HG03457 (cell line): ENCODE results near the gene TSPAN32.
"Not testable (repeated sequence)": the region's sequence is repeated elsewhere in the genome, so short reads cannot be mapped to it uniquely, and the experiment has no call there.

Experiments used
- ATAC-seq: cut with Tn5 transposase; IDR thresholded peaks from one replicate; pipeline ENCODE4 v1.9.1; 2021; ENCODE audit warnings: moderate number of reproducible peaks; ENCODE audit not compliant: unreplicated experiment

Gene TSPAN32

GRCh38 chr11:2332569-2332968, 30.8 kb downstream of the TSPAN32 start:
- ATAC-seq = not testable (repeated sequence)

- not testable (repeated sequence) for ATAC-seq
Measured at GRCh38 chr11:2333486-2334205, 31.8 kb downstream of the TSPAN32 start.

DNA sequence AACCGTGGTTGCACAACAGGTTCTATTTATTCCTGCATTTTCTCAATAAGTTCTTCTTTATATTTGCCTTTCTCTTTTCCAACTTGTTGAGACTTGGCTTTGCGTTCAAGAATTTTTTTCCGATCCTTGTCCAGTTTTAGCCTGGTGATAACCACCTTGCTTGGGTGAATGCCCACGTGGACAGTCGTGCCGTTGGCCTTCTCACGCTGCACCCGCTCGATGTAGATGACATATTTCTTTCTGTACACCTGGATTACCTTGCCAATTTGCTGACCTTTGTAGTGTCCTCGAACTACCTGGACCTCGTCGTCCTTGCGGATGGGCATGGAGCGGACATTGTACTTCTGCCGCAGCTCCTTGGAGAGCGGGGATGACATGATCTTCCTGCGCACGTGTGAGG, 33.5 kb downstream of the TSPAN32 start:
- ATAC-seq = not testable (repeated sequence)

GRCh38 chr11:2338760-2339159, 36.9 kb downstream of the TSPAN32 start:
- not testable (repeated sequence) for ATAC-seq

GRCh38 chr11:2342557-2342956, 40.7 kb downstream of the TSPAN32 start:
- no peak for ATAC-seq

DNA sequence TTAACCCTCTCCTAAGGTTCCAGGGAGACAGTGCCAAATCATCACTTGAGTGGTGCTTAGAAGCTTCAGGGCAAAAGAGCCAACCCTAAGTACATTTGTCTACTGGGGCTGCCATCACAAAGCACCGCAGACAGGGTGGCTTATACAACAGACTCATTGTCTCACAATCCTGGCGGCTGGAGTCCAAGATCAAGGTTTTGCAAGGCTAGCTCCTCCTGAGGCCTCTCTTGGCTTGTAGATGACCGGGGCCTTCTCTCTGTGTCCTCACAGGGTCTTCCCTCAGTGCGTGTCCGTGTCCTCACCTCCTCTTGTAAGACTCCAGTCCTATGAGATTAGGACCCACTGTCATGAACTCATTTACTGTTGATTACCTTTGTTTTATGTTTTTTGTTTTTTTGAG, 41.2 kb downstream of the TSPAN32 start:
- ATAC-seq = no peak

- ATAC-seq = no peak
Measured at GRCh38 chr11:2343502-2343901, 41.7 kb downstream of the TSPAN32 start.

- no peak for ATAC-seq
Measured at GRCh38 chr11:2345050-2345449, 43.2 kb downstream of the TSPAN32 start.

- no peak for ATAC-seq
Measured at GRCh38 chr11:2346014-2346413, 44.2 kb downstream of the TSPAN32 start.

DNA sequence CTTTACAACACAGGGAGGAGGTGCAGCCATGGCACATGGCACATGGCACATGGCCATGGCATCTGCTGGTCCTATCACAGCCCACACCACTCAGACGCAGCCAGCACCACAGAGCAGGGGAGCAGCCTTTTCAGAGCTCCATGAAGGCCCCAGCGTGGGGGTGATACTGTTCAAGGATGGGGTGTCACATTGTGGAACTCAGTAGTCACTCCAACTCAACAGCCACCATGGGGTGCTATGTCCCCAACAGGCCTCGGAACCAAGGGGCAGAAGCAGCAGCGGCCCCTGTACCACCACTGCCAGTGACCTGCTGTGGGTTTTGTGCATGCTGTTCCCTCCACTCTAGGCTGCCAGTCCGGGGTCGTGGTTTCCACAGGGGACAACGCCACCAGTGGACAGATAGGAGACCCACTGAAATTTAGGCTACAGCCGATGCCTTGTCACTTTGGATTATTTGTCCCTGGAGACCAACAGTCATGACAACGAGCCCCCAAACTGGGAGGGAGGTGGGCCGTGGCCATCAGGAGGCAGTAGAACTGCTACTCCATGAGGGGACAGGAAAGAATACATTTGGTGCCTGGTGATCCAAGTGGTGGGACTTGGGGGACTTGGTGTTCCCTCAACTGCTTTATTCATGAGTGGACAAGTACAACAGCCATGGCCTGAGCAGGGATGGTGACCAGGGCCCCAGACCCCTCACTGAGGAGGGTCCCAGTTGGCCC, 44.9 kb downstream of the TSPAN32 start:
- ATAC-seq = no peak

- ATAC-seq = no peak
Measured at GRCh38 chr11:2347308-2347830, 45.6 kb downstream of the TSPAN32 start.

DNA sequence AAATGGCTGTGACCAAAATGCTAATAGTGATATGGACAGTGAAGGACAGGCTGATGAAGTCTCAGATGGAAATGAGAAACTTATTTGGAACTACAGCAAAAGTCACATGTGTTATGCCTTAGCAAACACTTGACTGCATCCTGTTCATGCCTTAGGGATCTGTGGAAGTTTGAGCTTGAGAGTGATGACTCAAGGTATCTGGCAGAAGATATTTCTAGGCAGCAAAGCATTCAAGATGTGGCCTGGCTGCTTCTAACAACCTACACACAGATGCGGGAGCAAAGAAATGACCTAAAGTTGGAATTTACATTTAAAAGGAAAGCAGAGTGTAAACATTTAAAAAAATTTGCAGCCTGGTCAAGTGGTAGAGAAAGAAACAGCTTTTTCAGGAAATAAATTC, 47.2 kb downstream of the TSPAN32 start:
- ATAC-seq = no peak

DNA sequence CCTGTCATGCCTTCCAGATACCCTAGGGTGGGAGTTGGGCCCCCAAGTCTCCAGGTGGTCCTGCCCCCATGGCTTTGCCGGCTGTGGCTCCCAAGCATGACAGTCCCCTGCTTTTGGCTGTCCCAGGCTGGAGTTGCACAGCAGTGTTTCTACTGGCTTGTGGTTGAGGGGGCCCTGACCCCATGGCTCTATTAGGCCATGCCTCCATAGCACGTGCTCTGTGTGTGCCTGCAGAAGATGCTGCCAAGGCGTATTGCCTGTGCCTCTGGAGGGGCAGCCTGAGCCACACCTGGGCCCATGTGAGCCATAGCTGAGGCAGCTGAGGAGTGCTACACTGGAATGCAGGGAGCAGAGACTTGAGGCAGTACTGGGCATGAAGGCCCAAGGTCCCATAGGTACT, 49.9 kb downstream of the TSPAN32 start:
- ATAC-seq = no peak

- no peak for ATAC-seq
Measured at GRCh38 chr11:2352420-2352819, 50.6 kb downstream of the TSPAN32 start.

- no peak for ATAC-seq
Measured at GRCh38 chr11:2355000-2355644, 53.3 kb downstream of the TSPAN32 start.

DNA sequence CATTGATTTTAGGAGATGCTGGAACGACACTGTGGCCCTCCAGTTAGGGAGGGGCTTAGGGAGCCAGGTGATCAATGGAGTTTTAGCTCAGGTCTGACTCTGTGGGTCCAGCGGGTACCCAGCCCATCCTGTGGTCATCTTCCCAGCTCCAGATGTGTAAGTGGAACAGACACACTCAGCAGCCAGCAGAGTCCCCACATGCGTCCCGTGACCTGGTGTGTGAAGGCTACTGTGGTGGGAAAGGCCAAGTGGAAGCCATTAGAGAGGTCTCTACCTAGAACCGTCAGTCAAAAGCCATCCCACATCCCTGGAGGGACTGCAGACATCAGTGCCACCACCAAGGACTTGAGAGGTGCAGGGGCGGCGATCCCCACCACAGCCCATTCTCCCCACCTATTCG, 55.4 kb downstream of the TSPAN32 start:
- ATAC-seq = no peak

DNA sequence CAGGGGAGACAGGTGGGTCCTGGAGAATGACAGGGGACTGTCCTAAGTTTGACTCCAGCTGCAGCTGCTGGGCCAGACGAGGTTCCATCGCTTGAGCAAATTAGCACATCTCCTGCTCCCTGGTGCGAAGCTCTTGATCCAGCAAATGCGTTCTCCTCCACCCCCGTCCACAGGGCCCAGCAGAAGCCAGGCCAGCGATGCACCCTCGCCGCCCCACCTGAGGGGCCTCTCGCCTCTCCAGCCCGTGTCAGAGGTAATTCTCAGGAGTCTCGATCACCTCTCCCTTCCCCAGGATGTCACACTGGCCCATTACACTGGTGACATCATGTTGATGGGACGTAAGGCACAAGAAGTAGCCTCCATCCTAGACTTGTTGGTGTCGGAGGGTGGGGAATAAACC, 55.8 kb downstream of the TSPAN32 start:
- ATAC-seq = not testable (repeated sequence)

DNA sequence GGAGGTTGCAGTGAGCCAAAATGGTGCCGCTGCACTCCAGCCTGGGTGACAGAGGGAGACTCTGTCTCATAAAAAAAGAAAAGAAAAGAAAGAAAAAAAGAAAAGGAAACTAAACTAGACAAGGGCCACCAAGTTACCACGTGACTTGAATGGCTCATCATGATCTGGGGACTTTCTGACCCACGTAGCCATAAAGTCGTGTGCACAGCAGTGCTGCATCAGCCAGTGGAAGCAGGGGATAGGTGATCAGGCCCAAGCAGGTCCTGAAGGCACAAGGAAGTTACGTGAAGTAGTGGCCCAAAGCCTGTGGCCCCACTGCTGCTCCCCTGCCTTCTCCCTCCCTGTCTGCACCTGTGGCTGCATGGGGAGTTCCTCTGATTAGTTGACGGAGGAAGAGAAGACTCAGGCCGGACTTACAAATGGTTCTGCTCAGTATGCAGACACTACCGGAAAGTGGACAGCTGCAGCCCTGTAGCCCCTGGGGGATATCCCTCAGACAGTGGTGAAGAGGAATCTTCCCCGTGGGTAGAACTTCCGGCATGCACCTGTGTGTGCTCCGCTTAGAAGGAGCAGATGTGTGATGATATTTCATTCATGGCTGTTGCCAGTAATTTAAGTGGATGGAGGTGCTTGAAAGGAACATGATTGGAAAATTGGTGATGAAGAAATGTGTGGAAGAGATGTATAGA, 57.1 kb downstream of the TSPAN32 start:
- ATAC-seq = no peak

DNA sequence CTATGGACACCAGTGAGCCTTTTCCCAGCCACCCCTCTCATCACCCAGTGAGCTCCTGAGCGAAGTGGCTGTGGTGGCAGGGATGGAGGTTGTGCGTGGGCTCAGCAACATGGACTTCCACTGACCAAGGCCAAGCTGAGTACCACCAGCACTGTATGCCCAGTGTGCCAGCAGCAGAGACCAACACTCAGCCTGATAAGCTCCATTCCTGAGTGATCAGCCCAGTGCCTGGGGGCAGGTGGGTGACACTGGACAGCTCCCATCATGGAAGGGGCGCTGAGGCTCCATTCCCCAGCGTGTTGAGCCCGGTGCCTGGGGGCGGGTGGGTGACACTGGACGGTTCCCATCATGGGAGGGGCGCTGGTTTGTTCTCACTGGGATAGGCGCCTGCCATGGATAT, 57.7 kb downstream of the TSPAN32 start:
- ATAC-seq = no peak

DNA sequence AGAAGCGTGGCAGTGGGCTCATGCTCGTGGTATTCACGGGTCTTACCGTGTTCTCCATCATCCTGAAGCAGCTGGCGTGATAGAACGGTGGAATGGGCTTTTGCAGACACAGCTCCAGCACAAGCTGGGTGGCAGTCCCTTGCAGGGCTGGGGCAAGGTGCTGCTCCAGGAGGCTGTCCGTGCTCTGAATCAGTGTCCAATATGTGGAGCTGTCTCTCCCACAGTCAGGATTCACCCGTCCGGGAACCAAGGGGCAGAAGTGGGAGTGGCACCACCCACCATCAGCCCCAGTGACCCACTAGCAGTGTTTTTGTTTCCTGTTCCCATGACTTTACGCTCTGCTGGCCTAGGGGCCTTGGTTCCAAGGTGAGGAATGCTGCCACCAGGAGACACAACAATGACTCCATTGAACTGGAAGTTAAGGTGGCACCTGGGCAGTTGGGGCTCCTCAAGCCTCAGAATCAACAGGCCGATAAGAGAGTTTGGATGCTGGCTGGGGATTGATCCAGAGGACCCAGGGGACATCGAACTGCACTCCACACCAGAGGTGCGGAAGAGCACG, 58.3 kb downstream of the TSPAN32 start:
- ATAC-seq = no peak

- ATAC-seq = no peak
Measured at GRCh38 chr11:2361565-2361964, 59.8 kb downstream of the TSPAN32 start.
